Activated CD4-positive, alpha-beta T cell treated with anti-CD3 and anti-CD28 coated beads, Interleukin-2, amount 50 U/mL, for 16 hours (primary cell): ENCODE measurements around the gene CIB2.
"Not testable (repeated sequence)": the region's sequence is repeated elsewhere in the genome, so short reads cannot be mapped to it uniquely, and the experiment has no call there.

Source experiments
- DNase-seq: peaks from one replicate; pipeline ENCODE4 v3.0.0-alpha.2; 2020

CIB2 gene

DNA sequence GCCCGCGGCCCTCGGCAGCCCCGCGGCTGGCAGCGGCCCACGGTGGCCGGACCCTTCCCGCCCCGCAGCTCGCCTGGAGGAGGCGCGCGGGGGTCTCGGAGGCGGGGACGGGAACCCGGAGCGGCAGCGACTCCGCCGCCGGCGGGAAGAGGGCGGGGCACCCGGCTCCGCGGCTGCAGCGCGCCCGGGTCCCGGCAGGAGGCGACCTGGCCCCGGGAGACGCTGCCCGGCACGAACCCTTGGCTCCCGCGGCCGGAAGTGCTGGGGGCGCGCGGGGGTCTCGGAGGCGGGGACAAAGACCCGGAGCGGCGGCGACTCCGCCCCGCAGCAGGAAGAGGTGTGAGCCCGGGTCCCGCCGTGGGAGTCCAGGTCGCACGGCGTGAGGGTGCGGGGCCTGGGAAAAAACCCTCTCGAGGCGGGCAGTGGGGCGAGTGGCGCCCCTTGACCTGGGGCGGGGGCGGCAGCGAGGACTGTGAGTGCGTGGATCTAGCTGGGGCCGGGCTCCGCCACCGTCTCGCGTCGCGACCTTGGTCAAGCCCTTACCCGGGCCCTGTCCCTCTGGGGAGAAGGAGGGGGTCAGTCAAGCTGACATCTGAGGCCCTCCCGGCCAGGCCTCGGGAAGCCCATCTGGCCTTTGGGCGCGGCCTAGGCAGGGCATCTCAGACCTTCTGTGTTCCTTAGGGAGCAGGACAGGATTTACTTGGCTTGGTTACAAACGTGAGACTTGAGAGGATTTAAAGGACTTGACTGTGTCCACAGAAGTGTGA lies at the start of gene CIB2:
Gene CIB2, minus strand, starts transcription at position 151 of the 767 bp plus-strand sequence. CDS start 230 bp downstream, outside the sequence.
- DNase-seq: peak; percentile 70

GRCh38 chr15:78179906-78180305 lies 48.7 kb upstream of the CIB2 start:
- DNase-seq: no peak

DNA sequence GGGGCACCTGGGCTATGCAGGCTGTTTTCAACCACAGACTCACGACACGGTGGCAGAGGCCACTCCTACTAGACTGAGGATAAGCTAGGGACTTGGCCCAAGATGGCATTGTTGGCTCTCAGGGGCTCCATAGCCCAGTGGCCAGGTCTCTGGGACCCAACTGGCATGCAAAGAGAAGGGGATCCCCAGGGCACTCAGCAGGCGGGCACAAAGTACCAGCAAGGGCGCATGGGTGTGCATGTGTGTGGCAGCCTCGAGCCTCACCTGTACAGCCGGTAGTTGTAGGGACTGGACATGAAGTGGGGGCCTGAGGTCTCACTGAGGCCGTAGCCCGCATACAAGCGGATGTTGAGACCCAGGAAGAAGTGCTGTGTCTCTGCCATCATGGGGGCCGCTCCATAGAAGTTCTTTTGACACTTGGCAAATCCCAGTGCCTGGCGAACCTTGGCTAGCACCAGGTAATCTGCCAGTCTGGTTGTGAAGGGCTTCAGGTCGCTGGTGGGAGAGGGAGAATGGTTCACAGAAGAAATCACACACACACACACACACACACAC lies 48.1 kb upstream of the CIB2 start:
- no peak for DNase-seq

- DNase-seq: no peak
Observed at GRCh38 chr15:78178064-78178463, 46.8 kb upstream of the CIB2 start.

GRCh38 chr15:78177447-78177873 lies 46.2 kb upstream of the CIB2 start:
- peak; percentile 42 for DNase-seq

DNA sequence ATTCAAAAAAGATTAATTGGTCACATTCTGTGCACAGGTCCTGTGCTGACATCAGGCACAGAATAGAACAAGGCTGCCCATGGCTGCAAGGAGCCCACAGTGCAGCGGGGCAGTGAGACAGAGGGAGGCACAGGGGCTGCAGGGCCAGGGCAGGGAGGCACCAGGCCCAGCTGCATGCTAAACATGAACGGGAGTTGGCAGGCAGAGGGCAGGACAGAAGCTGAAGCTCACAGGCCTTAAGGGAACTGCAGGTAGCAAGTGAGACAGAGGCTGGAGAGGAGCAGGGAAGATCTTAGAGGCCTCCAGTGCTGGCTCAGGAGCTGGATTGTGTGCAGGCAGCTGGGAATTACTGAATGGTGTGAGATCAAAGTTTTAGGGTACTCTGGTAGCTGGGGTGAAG lies 44.1 kb upstream of the CIB2 start:
- DNase-seq: no peak

DNA sequence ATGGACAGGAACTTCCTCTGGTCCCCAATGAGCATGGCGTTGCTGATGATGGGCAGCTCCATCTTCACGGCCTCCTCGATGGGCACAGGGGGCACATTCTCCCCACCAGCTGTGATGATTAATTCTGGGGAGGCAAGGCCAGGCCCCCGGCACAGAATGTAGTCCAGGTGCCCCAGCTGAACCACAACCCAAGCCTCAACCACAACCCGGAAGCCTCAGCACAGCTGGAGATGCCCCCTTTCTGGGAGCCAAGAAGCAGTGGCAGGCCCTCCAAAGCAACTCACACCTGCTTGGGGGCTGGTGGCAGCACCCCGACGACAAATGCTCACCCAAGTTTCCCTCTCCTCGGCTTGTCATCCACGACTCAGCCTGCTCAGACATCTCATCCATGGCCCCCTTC lies 43.2 kb upstream of the CIB2 start:
- no peak for DNase-seq

DNA sequence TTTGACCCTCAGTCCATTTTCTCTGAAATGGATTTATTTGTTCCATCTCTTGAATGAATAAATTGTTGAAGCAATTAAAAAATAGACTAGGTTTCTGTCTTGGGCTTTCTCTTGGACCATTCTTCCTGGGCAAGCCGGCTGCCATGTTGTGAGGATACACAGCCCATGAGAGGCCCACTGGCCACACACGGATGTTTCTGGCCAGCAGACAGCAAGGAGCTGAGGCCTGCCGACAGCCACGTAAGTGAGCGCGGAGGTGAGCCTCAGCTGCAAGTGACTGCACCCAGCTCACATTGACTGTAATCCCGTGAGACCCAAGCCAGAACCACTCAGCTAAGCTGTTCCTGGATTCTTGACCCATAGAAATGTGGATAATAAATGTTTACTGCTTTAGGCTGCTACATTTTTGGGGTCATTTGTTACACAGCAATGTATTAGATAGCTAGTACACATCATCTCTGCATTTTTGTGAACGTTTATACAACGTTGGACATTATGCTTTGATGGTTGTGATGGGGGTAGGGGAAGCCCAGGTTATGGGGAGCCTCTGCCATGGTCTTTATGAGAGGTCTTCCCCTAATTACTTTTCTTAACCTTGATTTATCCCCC lies 40.7 kb upstream of the CIB2 start:
- no peak for DNase-seq

- no peak for DNase-seq
Observed at GRCh38 chr15:78170848-78171773, 39.9 kb upstream of the CIB2 start.

- no peak for DNase-seq
Observed at GRCh38 chr15:78168608-78169007, 37.4 kb upstream of the CIB2 start.

DNA sequence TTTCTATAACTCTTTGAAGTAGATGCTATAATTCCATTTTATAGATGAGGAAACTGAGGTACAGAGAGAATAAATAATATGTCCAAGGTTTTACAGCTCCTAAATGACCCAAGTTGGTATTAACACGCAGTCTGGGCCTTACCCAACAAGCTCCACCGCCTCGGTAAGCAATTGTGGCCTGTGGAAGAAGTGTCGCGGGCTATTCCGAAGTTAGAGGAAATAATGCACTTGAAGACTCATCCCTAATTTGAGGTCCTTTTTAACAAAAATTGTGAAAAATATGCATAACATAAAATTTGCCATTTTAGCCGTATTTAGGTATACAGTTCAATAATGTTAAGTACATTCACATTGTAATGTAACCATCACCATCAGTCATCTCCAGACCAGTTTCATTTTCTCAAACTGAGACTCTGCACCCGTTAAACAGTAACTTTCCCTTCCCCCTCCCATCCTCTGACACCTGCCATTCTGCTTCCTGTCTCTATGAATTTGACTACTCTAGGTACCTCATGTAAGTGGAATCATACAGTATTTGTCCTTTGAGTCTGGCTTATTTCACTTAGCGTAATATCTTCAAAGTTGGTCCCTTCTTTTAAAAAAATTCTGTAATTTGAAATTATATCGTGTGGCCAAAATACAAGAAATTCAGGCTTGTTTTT lies 36.1 kb upstream of the CIB2 start:
- peak; percentile 90 for DNase-seq

- no peak for DNase-seq
Observed at GRCh38 chr15:78164010-78164409, 32.8 kb upstream of the CIB2 start.

GRCh38 chr15:78162038-78162437 lies 30.8 kb upstream of the CIB2 start:
- no peak for DNase-seq

DNA sequence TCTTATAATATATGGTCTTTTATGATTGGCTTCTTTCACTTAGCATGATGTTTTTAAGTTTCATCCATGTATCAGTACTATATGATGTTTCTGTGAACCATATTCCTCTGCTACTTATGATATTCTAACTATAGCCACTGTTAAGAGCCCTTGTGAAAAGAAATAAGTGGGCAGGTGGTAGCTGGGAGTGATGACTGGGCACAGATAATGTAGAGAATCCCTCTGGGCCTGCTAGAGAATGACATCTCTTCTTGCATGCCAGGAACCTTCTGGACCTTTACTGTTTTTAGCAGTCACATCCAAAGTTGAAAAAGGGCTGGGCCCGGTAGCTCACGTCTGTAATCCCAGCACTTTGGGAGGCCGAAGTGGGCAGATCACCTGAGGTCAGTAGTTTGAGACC lies 28.1 kb upstream of the CIB2 start:
- DNase-seq: no peak

- no peak for DNase-seq
Observed at GRCh38 chr15:78157203-78157602, 26.0 kb upstream of the CIB2 start.

- DNase-seq: no peak
Observed at GRCh38 chr15:78156653-78157052, 25.4 kb upstream of the CIB2 start.

DNA sequence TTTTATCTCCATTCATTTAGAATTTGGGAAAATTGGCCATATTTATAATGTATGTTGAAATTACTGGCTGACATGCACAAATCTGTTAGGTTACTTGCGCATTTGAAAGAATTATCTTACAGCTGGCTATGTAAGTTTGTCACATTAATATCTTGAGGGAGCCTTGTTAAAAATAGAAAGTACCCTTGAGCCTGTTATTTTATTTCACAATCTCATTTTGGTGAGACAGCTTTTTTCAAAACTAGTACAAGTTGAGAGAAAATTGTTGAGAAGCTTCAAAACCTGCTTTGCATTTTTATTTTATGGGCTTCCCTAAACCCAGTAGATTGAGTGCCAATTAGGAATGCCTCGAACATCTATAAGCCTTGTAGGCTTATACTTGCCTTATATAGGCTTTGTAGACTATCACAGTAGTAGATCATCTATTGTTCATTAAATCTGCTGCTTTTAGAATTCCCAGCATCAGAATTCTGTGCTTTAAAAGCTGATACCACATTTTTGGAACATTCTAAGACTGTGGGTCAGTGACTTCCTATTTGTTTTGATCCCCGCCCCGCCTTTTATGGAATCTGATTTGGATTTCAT lies 24.2 kb upstream of the CIB2 start:
- DNase-seq: no peak

DNA sequence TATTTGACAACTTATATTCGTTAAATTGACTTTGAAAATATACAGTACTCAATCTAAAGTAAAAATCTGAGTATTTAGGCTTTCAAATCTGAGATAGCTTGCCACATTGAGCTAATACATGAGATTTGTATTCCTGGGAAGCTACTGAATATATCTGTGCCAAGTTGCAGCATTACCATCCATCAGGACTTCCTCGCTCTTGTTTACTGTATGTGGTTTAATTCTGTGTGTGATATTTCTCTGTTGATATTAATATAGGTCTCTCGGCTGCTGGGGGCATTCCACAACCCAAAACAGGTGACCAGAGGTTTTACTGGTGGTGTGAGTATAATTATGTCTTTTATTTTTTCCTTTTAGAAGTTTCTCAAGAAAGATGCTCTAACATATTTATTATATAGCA lies 23.7 kb upstream of the CIB2 start:
- DNase-seq: no peak

DNA sequence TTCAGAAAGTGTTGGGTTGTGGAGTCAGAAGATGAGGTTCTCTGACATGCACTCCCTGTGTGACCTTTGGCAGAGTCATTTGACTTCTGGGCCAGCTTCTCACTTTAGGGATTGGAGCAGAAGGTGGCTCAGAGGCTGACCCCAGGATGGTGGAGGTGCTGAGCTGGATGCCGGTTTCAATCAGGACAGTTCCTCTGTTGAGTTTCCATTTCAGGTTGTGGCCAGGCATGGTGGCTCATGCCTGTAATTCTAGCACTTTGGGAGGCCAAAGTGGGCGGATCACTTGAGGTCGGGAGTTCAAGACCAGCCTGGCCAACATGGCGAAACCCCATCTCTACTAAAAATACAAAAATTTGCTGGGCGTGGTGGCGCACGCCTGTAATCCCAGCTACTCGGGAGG lies 19.8 kb upstream of the CIB2 start:
- DNase-seq: not testable (repeated sequence)

- DNase-seq: no peak
Observed at GRCh38 chr15:78149805-78150751, 18.8 kb upstream of the CIB2 start.
